Fibroblast of pulmonary artery (primary cell): Measurements from ENCODE around the gene DLG1.
A peak's percentile ranks its signal among the peaks of the same experiment; 100 is the strongest.

Experiments
- DNase-seq: peaks from one replicate; pipeline ENCODE4 v3.0.0-alpha.2; 2010; ENCODE audit warnings: low read depth
- H3K4me3 ChIP-seq: replicated peaks from 2 replicates; pipeline ENCODE4 v1.5.1; 2011; ENCODE audit warnings: low read depth, mild to moderate bottlenecking, control low read depth, low read length, moderate library complexity
- TF ChIP-seq, protein P1 (sequence below): IDR thresholded peaks from 2 replicates; pipeline ENCODE4 v1.5.1; 2011; ENCODE audit warnings: mild to moderate bottlenecking, control low read depth, low read length, inconsistent platforms; ENCODE audit errors: missing control alignments

The DLG1 gene

DNA sequence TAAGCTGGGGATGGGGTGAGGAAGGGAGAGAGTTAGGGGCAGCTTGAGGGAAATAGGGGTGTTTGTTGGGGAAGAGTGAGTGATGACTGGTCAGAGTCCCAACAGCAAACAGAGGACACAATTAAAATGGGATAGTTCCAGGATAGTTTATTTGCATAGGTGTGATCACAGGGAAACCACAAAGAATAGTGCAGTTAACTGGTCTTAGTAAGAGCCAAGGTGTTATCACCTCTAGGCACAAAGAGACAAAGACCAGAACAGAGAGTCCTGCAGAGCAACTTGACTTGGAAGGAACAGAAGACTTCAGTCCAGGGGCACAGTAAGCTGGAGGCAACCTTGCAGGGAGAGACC is 42.1 kb upstream of the DLG1 start:
- no peak for DNase-seq
- no peak overlapping the region for H3K4me3 ChIP-seq
- TF ChIP-seq, protein P1, sequence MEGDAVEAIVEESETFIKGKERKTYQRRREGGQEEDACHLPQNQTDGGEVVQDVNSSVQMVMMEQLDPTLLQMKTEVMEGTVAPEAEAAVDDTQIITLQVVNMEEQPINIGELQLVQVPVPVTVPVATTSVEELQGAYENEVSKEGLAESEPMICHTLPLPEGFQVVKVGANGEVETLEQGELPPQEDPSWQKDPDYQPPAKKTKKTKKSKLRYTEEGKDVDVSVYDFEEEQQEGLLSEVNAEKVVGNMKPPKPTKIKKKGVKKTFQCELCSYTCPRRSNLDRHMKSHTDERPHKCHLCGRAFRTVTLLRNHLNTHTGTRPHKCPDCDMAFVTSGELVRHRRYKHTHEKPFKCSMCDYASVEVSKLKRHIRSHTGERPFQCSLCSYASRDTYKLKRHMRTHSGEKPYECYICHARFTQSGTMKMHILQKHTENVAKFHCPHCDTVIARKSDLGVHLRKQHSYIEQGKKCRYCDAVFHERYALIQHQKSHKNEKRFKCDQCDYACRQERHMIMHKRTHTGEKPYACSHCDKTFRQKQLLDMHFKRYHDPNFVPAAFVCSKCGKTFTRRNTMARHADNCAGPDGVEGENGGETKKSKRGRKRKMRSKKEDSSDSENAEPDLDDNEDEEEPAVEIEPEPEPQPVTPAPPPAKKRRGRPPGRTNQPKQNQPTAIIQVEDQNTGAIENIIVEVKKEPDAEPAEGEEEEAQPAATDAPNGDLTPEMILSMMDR, result no peak

DNA sequence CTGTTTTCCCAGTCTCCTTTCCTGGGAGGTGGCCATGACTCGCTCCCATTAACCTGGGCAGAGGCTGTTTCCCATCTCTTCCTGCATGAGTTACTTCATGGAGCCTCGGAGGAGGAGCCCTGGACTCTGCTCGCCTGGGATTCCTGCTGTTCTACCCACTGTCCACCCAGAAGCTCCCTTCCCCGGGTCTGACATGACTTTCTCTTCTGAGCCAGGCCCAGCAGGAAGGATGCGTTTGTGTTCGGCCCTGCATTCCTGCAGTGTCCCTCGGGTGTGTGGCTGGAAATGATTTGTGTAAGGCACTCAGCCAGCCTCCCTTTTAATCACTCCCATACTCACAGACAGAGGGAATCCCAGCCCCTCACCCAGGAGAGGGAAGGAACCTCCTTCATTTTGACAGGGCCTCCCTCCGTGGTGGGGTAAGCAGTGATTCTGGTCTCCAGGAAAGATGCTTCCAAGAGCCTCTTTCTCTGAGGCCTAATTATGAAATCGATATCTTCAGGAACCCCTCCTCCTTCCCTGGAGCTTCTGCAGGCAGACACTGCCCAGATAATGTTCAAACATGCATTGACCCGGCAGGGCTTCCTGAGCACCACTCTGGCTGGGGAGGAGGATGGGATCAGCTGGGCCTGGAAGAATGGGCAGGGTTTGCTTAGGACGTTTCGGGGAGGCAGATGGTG is 41.6 kb upstream of the DLG1 start:
- TF ChIP-seq, protein P1, result no peak
- H3K4me3 ChIP-seq, result no peak overlapping the region
- DNase-seq, result peak; percentile 40

DNA sequence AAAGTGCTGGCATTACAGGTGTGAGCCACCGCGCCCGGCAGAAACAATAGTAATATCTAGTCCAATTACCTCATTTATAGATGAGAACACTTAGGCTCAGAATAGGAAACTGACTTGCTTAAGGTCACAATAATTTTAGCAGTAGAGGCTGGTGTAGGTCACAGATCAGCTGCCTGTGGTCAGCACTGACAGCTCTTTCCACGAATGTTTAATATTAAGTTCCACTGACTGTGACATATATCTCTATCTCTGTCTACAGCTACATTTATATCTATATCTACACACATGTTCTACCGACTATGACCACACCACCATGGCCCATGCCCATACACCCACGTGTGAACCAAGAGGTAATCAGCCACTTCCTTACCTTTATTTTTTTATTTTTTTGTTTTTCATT is 40.2 kb upstream of the DLG1 start:
- TF ChIP-seq, protein P1, result no peak
- no peak overlapping the region for H3K4me3 ChIP-seq
- DNase-seq, result no peak

DNA sequence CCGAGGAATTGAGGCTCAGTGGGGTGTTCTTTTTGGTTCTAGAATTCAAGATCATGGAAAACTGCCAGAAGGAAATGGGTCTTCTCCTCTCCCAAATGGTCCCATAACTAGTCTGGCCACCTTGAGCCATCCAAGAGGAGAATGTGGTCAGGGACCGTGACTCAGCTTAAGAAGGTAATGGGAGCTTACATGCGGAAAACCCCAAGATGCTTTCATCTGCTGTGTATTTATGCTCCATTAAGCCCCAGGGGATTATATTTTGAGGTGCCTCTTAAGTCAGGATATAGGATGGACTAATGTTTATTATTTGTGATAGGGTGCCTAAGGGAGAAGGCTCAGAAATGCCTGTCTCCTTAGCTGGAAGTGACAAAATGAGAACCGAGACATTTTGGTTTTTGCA is 39.2 kb upstream of the DLG1 start:
- no peak for DNase-seq
- no peak overlapping the region for H3K4me3 ChIP-seq
- TF ChIP-seq, protein P1, result no peak

DNA sequence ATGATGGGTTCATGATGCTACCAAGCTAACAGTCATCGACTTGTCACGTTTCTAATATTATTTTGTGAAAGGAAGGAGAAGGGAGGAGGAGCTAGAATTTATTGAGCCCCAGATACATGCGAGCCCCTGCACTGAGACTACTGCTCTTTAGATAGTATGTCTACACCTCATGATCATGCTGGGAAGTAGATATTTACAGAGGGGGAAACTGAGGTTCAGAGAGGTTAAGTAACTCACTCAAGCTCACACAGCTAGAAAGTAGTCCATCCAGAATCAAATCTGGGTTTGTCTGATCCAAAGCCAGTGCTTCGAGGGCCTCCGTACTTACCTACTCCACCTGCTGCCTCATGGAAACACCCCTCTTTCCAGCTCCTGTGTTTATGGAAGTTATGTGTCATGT is 38.8 kb upstream of the DLG1 start:
- DNase-seq, result no peak
- TF ChIP-seq, protein P1, result no peak
- H3K4me3 ChIP-seq, result no peak overlapping the region

DNA sequence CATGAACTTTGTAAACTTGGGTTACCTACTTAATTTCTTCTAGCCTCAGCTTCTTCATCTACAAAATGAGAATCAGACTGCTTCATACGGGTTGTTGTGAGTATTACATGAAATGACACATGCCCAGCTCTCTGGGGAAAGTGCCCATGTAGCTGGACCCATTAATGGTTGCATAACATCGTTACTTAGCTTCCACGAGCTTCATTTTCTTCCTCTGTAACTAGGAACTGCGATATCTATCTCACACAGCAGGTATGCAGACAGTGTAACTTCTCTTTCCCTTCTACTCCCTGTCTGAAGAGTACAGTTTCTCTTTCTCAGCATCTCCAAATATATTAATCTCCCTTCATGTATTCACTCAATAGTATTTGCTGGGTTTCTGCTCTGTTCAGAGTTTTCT is 37.9 kb upstream of the DLG1 start:
- TF ChIP-seq, protein P1, result no peak
- DNase-seq, result no peak
- no peak overlapping the region for H3K4me3 ChIP-seq

DNA sequence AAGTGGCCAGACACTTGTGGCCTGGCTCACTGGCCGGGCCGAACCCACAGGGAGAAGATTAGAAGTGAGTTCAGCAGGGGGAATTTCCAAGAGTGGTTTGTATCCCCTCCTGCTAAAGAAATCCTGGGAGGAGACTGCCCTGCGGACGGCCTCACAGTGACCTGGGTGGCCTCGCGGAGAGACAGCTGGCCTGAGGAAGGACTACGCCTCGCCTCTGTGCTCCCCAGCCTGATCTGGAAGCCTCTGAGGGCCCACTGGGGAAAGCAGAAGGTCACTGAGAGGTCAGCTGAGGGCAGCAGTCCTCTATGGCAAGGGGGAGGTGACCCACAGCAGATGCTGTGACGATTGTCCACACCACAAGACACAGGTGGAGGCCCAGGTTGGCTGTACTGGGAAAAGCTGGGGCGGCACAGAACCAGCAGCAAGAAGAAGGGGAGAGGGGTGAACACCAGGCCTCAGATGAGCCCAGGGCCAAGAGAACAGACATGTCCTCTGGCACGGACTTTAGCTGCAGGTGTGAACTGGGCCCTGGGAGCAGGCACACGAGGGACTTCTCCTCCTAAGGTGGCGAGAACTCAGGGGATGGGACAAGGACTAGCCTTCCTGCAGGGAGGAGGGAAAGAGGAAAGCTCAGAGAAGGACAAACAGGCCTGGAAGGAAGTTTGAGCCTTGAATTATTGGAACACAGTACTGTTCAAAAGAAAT is 37.2 kb upstream of the DLG1 start:
- TF ChIP-seq, protein P1, result no peak
- no peak for DNase-seq
- no peak overlapping the region for H3K4me3 ChIP-seq
